ENCODE data around the gene BMP7.

Gene BMP7

DNA sequence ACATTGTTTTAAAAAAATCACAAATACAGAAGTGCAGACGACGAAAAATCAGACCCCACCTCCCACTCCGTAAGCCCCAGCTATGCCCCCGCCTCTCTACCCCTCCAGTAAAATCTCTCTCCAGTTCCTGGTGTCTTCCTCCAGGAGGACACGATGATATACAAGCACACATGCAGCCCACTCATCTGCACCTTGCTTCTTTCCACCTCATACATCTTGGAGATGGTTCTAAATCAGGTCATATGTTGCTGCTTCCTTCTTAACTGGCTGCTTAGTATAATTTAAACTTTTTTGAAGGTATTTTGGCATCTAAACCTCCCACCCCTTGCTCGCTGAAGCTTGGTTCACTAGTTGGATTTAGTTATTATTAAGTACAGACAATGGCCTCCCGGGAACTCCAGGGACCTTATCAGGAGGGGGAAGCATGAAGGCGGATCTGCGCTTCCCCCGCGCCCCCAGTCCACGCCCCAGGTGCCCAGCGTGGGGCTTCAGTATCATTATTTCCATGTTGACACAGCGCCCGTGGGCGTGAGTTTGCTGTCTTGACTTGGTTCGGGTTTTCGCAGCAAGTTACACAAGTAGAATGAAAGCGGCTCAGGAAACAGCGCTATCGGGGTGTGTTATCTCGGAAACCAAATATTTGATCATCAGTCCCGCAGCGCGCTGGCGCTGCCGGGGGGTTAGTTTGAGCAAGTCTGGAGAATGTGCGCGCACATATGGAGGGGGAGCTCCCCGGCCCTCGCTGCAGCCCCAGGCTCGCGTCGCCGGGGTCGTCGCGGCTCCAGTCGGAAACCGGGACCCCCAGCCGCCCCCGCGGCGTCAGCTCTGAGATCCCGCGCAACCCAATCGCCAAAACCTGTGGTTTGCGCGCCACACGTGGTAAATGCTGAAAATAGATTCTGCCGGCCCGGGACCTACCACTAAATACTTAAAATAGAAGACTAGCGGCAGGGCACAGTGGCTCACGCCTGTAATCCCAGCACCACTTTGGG, 2.3 kb downstream of the BMP7 start:
- Histone ChIP-seq H3K27ac (no peak overlapping the region), H3K4me3 (no peak overlapping the region), H3K9me3 (no peaks in the 10 kb centered on the region), H3K36me3 (no peaks in the 10 kb centered on the region), H3K4me1 (peaks cover 0 to 29% (median 7%) of the 10 kb centered on the region in 4 donors), H3K27me3 (peaks cover 0 to 98% of the 10 kb centered on the region in 2 donors)
- TF ChIP-seq CTCF (IDR thresholded peaks at IDR 0.05) = no peak
- no peak for DNase-seq
- intact Hi-C loops (cut with DNase I; ENCODE audit: low total_unique reads) = no loop called here

GRCh38 chr20:57262784-57263609, 3.4 kb downstream of the BMP7 start:
- no peaks in the 10 kb centered on the region for H3K9me3 ChIP-seq
- no peak overlapping the region for H3K4me3 ChIP-seq
- no peaks in the 10 kb centered on the region for H3K36me3 ChIP-seq
- intact Hi-C loops (cut with DNase I; ENCODE audit: low total_unique reads) = no loop called here
- peaks cover 0 to 94% of the 10 kb centered on the region in 2 donors for H3K27me3 ChIP-seq
- no peak overlapping the region for H3K27ac ChIP-seq
- no peak for DNase-seq
- H3K4me1 ChIP-seq = peaks cover 0 to 29% (median 7%) of the 10 kb centered on the region in 4 donors
- no peak for TF ChIP-seq CTCF (IDR thresholded peaks at IDR 0.05)

GRCh38 chr20:57262301-57262700, 4.1 kb downstream of the BMP7 start:
- no peak overlapping the region for H3K27ac ChIP-seq
- peaks cover 0 to 29% (median 7%) of the 10 kb centered on the region in 4 donors for H3K4me1 ChIP-seq
- no peak overlapping the region for H3K4me3 ChIP-seq
- intact Hi-C loops (cut with DNase I; ENCODE audit: low total_unique reads) = no loop called here
- H3K9me3 ChIP-seq = no peaks in the 10 kb centered on the region
- peaks cover 0 to 89% of the 10 kb centered on the region in 2 donors for H3K27me3 ChIP-seq
- H3K36me3 ChIP-seq = no peaks in the 10 kb centered on the region
- no peak for DNase-seq
- TF ChIP-seq CTCF (IDR thresholded peaks at IDR 0.05) = no peak

- Histone ChIP-seq H3K27ac (no peak overlapping the region), H3K4me3 (no peak overlapping the region), H3K27me3 (peaks cover 0 to 86% of the 10 kb centered on the region in 2 donors), H3K4me1 (peaks cover 0 to 25% (median 7%) of the 10 kb centered on the region in 4 donors), H3K36me3 (no peaks in the 10 kb centered on the region), H3K9me3 (no peaks in the 10 kb centered on the region)
- intact Hi-C loops (cut with DNase I; ENCODE audit: low total_unique reads) = no loop called here
- TF ChIP-seq CTCF (IDR thresholded peaks at IDR 0.05) = no peak
- DNase-seq = no peak
Measured at GRCh38 chr20:57261457-57262251, 4.8 kb downstream of the BMP7 start.

- H3K27me3 ChIP-seq = peaks cover 0 to 86% of the 10 kb centered on the region in 2 donors
Measured at GRCh38 chr20:57260934-57261333, 5.5 kb downstream of the BMP7 start.

More at GRCh38 chr20:57260934-57261333, 5.5 kb downstream of the BMP7 start:
- intact Hi-C loops (cut with DNase I; ENCODE audit: low total_unique reads) = no loop called here
- no peak overlapping the region for H3K4me3 ChIP-seq
- no peak for TF ChIP-seq CTCF (IDR thresholded peaks at IDR 0.05)
- no peak for DNase-seq
- no peaks in the 10 kb centered on the region for H3K36me3 ChIP-seq
- H3K9me3 ChIP-seq = no peaks in the 10 kb centered on the region
- H3K4me1 ChIP-seq = peaks cover 0 to 17% (median under 1%) of the 10 kb centered on the region in 4 donors
- H3K27ac ChIP-seq = no peak overlapping the region

Data from tibial artery (tissue), 4 donors.